Fibroblast of upper back skin (primary cell): ENCODE measurements around the gene EYS.
"Not testable (repeated sequence)": the region's sequence is repeated elsewhere in the genome, so short reads cannot be mapped to it uniquely, and the experiment has no call there.

Experiments
- DNase-seq: peaks from one replicate; pipeline ENCODE4 v3.0.0-alpha.2; 2013

The EYS gene

GRCh38 chr6:64084185-64084663 is 1622.8 kb downstream of the EYS start:
- no peak for DNase-seq

DNA sequence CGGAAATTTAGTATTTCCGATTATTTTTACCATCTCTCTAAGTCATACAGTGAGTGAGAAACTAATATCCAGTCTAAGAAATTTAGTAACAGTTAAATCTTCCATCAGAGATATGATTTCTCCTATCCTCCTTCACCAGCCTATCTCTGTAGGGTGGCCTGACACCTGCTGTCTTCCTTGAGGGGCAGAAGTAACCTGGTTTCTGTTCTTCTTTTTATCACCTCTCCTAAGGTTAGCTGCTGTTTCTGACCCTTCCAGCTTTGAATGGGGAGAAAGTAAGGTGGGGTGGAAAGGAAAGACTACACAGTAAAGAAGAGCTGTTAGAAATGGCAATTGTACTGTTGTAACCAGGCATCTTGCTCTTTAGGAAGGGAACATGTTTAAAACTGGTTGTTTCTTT is 1623.8 kb downstream of the EYS start:
- DNase-seq: no peak

DNA sequence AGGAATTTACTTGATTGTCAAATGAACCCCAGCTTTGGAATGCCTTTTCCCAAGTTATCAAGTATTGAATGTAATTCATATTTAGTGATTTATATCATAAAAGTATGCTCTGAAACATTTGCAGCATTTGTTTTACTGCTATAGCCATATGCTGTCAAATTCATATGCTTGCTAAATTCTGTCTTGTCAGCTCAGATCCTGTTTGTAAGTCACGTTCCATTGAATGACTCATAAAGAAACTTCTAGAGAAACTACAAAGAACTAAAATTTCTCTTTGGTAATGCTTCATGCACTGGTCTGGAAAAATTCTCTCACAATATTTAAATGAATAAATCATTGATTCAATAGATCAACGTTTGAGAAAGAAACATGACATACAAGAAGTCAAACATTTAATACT is 1625.6 kb downstream of the EYS start:
- DNase-seq: peak; percentile 72

DNA sequence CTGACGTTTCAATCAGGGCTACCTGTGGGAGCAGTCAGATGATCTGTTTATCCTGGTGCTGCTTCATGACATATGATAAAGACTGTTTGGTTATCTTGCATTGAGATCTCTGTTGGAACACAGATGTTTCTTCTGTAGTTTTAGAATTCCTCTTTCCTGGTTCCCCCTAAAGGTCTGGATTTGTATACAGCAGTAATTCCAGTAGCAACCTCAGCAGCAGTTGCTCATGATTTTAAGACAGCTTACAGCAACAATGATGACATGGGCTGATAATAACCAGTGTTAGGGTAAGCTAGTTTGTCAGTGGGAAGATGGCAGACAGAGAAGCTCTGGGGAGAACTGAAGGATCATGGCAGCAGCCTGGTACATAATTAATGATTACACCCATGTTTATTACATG is 1632.0 kb downstream of the EYS start:
- DNase-seq: no peak

- no peak for DNase-seq
These were observed 1634.3 kb downstream of the EYS start for GRCh38 chr6:64072686-64073085.

- no peak for DNase-seq
These were observed 1642.1 kb downstream of the EYS start for GRCh38 chr6:64064919-64065318.

DNA sequence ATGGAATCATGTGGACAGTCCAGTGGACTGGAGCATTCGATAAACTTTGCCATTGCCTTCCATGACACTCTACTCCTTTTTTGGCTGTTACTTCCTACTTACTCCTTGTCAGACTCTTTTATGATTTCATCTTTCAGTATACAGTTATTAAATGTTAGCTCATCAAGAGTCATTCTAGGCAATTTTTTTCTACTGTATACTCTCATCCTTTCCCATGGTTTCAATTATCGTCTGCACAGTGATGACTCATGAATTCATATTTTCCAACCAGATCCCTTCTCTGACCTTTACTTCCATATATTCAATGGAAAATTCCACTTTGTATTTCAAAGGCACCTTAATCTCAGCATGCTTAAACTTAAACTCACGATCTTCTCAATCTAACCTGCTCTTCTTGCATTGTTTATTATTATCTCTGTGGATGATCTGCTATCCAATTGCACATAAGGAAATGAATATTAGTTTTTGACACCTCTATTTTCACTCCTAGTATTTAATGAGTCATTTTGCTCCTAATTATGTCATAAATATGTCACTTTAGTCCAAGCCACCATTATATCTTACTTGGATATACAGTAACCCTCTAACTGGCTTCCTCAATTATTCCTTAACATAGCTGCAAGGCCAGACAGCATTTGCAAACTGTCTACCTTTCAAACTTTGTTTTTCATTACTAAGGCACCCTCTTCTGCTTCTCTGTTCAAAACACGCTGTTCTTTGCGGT is 1643.9 kb downstream of the EYS start:
- peak; percentile 72 for DNase-seq

DNA sequence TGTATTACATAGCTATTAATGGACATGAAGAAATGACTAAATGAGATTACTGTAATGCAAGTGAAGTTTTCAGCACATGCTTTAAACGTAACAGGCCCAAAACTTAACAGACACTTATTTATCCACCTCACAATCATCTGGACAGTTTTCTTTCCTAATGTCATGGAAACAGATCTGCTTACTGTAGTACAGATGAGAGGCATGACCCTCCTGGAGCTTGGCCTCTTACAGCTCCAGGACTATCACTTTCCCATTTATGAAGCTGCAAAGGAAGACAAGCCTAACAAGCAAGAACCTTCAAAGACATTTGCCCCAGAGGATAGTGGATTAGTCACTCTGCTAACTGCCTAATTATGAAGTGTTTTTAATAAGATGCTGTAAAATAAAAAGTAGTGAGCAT is 1652.2 kb downstream of the EYS start:
- DNase-seq: no peak

- peak; percentile 41 for DNase-seq
These were observed 1656.4 kb downstream of the EYS start for GRCh38 chr6:64050590-64050989.

DNA sequence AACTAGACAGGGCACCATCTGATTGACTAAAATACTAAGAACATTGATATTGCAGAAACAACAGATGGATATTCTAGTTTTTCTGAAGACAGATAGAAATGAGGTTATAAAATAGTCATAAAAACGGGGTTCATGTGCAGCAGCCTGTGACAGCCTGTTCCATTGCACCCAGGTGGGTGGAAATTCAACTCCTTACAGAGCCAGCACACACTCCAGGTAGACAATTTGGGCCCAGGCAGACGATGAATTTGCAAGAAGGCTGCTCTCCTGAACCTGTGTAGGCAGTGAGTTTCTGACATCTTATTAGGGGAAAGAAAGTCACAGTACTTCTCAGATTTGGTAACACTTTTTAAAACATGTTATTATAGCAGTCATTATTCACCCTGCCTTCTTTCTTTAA is 1657.3 kb downstream of the EYS start:
- no peak for DNase-seq

- no peak for DNase-seq
These were observed 1660.2 kb downstream of the EYS start for GRCh38 chr6:64046746-64047208.

DNA sequence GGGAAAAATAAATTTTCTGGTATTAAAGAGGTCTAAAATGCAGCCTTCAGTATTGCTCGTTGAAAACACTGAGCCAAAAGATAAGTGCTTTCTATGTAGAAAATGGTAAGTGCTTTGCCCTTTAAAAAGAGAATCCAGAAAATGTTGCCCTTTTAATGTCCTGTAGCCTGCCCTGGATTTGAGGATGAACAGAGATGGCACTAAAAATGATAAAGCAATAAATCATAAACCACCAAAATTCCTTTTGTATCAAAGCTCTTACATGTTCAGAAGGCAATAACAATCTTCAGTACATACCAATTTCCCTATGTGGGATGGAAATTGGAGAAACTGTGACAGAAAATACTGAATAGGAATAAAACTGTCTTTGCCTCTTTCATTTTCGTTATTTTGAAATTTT is 1665.7 kb downstream of the EYS start:
- no peak for DNase-seq

GRCh38 chr6:64040113-64040512 is 1666.9 kb downstream of the EYS start:
- DNase-seq: peak; percentile 71

DNA sequence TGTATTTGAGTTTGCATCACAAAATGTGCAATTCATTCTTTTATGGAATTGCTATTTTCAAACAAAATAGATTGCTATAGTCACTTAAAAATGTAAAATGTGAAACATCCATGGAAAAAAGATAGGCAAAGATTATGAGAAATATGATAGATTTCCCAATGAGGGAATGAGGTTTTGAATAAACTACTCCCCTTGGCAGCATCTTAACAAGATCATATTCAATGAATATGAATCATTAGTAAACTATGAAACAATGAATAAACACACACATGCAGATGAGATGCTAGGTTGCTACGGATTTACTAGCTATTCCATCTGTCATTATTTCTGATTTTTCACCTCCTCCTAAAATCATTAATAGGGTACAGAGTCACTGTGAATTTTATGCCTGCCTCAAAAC is 1669.6 kb downstream of the EYS start:
- peak; percentile 38 for DNase-seq

DNA sequence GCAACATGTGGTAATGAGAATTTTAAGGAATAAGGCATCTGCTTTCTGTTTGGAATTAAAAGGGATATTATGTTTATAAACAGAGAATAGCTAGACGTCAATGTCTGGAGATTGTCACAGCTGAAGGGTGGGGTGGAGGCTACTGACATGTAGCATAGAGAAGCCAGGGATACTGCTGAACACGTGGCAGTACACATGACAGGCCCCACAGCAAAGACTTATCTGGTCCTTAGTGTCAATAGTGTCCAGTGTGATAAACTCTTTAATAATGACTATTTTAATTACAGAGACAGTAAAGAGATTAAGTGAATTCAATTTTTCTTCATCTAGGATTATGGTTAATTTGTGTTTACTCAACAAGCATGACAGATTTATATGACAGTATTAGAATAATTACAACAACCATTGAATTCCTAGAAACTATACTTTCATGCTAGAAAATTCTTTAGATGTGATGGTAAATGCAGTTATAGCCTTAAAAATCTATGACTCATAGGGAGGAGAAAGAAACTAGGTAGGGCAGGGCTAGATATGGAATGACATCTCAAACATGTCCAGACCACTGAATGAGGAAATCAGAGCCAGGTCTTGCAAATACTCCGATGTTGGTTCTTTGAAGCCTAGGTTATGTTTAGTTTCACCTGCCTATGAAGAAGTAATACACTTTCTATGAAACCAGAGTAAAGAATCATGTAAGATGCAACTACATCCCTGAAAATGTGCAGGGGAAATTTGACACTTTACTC is 1671.9 kb downstream of the EYS start:
- DNase-seq: peak; percentile 72

DNA sequence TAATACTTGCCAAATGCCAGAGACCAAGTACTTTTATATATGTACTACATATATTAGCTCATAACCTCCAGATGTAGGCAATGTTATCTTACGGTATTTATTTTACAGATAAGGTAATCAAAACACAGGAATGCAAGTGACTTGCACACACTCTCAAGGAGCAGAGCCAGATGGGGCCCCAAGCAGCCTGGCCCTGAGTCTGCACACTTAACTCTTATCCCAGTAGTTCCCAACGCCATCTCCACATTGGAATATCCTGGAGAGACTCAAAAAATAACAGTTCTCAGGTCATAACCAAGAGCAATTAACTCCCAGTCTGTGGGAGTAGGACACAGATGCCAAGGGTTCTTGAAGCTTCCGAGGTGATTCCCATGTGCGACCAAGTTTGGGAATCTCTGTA is 1672.7 kb downstream of the EYS start:
- DNase-seq: no peak

DNA sequence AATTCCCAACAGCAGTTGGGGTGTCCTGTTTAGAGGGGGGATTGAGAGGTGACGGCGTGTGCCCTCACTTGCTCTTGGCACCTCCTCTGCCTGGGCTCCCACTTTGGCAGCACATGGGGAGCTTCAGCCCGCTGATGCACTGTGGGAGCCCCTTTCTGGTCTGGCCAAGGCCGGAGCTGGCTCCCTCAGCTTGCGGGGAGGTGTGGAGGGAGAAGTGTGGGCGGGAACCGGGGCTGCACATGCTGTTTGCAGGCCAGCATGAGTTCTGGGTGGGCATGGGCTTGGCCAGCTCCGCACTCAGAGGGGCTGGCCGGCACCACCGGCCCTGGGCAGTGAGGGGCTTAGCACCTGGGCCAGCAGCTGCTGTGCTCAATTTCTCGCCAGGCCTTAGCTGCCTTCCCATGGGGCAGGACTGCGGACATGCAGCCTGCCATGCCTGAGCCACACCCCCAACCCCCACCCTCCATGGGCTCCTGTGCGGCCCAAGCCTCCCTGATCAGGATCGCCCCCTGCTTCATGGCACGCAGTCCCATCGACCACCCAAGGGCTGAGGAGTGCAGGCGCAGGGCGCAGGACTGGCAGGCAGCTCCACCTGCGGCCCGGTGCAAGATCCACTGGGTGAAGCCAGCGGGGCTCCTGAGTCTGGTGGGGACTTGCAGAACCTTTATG is 1675.9 kb downstream of the EYS start:
- DNase-seq: not testable (repeated sequence)

GRCh38 chr6:64023693-64024092 is 1683.3 kb downstream of the EYS start:
- no peak for DNase-seq

GRCh38 chr6:64014595-64014994 is 1692.4 kb downstream of the EYS start:
- DNase-seq: no peak

- DNase-seq: no peak
These were observed 1694.0 kb downstream of the EYS start for GRCh38 chr6:64013011-64013410.

DNA sequence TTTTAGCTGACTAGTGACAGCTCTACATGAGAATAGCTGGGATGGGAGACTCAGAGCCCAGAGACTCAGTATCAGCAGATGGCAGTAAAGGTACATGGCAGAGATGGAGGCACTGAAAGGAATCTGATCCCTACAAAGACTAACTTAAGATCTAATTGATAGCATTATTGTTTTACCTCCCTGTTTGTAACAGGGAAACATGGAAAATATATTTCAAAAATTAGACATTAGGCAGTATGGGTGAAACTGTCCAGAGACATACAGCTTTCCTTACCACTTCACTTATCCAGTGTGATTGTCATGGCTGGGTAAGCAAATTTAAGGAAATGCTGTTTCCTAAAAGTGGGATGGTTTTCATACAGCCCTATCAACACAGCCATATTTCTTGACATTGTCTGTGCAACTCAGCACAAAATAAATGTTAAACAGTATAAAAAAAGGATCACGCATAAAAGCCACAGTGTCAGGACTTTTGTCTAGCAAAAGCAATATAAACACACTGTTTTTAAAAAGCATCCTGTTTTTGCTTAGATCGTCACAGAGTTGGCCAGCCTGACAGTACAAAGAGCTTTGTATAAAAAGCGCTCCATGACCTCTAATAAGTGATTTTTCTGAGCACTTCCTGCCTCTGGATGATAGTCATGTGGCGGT is 1694.5 kb downstream of the EYS start:
- DNase-seq: peak; percentile 70

DNA sequence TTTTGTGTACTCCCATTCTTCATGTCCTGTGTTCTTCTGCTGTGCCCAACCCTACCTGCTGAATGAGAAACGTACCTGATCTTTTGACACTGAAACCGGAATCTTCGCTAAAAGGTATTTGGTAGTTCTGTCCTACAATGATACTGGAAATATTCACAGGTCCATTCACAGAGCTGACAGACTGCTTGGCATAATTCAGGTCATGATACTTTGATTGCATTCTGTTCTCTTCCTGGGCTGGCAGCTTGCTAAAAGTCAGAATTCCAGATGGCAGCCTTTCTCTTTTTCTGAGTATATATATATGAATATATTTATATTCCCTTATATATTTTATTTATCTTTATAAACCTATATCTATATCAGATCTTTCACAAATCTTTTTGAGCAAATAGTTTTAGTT is 1696.4 kb downstream of the EYS start:
- no peak for DNase-seq

GRCh38 chr6:64010010-64010409 is 1697.0 kb downstream of the EYS start:
- no peak for DNase-seq
